Ovary (tissue), 3 donors: Measurements from ENCODE around the gene TENT5C.

Experiments used
- POLR2A ChIP-seq: fragments of 450-650 bp; IDR thresholded peaks from one replicate; pipeline ENCODE4 v1.6.1; 2017; ENCODE audit warnings: antibody characterized with exemption, mild to moderate bottlenecking, moderate library complexity
- TF ChIP-seq, protein P1 (sequence below), 3 donors: fragments of 450-650 bp in 2 of 3; fragments of 200-600 bp in 1 of 3; IDR thresholded peaks; one replicate each; pipeline versions ENCODE4 v1.5.1 to v1.8.0; 2016 to 2022; ENCODE audit warnings: antibody characterized with exemption in 3 of 3, mild to moderate bottlenecking in 1 of 3
- donor health status: DM: no; HTN: no; CAD: no.

DNA sequence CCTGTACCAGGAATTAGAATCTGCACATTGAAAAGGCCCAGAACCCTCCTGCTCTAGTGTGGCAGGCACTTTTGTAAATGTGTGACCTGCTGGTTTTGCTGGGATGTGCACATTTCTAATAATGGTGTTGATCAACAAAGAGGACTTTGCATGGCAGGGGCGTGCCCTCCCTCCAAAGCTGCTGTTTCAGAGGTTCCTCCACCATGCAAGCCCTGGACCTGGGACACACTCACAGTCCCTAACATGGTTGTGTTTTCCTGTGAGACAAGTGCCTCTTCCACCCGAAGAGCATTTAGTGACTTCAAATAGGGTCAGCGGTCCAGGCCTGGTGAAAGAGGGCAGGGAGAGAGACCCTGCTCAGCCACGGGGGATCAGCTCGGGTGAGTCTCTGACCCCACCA, 28.1 kb downstream of the TENT5C start:
- TF ChIP-seq, protein P1, sequence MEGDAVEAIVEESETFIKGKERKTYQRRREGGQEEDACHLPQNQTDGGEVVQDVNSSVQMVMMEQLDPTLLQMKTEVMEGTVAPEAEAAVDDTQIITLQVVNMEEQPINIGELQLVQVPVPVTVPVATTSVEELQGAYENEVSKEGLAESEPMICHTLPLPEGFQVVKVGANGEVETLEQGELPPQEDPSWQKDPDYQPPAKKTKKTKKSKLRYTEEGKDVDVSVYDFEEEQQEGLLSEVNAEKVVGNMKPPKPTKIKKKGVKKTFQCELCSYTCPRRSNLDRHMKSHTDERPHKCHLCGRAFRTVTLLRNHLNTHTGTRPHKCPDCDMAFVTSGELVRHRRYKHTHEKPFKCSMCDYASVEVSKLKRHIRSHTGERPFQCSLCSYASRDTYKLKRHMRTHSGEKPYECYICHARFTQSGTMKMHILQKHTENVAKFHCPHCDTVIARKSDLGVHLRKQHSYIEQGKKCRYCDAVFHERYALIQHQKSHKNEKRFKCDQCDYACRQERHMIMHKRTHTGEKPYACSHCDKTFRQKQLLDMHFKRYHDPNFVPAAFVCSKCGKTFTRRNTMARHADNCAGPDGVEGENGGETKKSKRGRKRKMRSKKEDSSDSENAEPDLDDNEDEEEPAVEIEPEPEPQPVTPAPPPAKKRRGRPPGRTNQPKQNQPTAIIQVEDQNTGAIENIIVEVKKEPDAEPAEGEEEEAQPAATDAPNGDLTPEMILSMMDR (IDR thresholded peaks at IDR 0.05) = no peak
- TF ChIP-seq POLR2A = no peak
